Measurements from ENCODE around the gene GREB1.

DNA sequence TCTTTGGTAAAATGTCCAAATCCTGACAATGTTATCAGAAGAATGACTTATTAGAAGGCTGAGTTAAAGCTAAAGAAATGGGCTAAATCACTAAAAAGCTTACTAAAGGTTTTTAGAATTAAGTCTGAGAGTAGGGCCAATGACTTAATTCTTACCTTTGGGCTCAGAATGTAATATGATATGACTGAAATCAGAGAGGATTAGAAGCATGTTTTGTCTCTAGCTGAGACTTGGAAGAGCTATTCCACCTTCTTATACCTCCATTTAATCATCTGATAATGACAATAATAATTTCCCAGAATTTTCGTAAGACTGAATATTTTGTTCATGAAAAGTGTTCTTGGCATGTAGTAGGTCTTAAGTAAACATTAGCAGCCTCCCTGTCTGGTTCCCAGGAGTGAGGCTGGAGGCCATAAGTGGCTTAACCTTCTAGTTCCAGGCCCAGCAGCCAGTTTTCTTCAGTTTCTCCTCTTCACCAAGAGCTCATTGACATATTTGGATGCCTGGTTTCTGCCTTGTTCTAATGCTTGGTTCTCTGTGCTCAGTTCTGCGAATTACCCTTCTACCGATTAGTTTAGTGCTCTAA is 42.4 kb upstream of the GREB1 start:
- TF ChIP-seq POLR2AphosphoS5 (IDR thresholded peaks at IDR 0.05; ENCODE audit: low read depth, low read length) (no peak), JUND (IDR thresholded peaks at IDR 0.05) (no peak), CEBPB (IDR thresholded peaks at IDR 0.05; ENCODE audit: low read depth) (no peak), SIN3A (IDR thresholded peaks at IDR 0.05; ENCODE audit: low read depth) (no peak), EZH2 (IDR thresholded peaks at IDR 0.05) (no peak), POLR2A (IDR thresholded peaks at IDR 0.05; ENCODE audit: borderline replicate concordance, extremely low read depth, insufficient read depth, insufficient read length) (no peak)
- TF ChIP-seq, protein P1, sequence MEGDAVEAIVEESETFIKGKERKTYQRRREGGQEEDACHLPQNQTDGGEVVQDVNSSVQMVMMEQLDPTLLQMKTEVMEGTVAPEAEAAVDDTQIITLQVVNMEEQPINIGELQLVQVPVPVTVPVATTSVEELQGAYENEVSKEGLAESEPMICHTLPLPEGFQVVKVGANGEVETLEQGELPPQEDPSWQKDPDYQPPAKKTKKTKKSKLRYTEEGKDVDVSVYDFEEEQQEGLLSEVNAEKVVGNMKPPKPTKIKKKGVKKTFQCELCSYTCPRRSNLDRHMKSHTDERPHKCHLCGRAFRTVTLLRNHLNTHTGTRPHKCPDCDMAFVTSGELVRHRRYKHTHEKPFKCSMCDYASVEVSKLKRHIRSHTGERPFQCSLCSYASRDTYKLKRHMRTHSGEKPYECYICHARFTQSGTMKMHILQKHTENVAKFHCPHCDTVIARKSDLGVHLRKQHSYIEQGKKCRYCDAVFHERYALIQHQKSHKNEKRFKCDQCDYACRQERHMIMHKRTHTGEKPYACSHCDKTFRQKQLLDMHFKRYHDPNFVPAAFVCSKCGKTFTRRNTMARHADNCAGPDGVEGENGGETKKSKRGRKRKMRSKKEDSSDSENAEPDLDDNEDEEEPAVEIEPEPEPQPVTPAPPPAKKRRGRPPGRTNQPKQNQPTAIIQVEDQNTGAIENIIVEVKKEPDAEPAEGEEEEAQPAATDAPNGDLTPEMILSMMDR (IDR thresholded peaks at IDR 0.05 in 2 of 3, conservative IDR thresholded peaks at IDR 0.05 in 1 of 3; ENCODE audit: borderline replicate concordance in 1 of 3, insufficient read depth in 1 of 3, low read depth in 2 of 3, low read length in 2 of 3), result no peak
